HG03378 (cell line): Measurements from ENCODE around the gene PET100.

ENCODE experiments used
- ATAC-seq: cut with Tn5 transposase; IDR thresholded peaks from one replicate; pipeline ENCODE4 v1.9.1; 2021; ENCODE audit warnings: mild to moderate bottlenecking, moderate library complexity; ENCODE audit not compliant: unreplicated experiment

Gene PET100

GRCh38 chr19:7611541-7612279 is 17.9 kb upstream of the PET100 start:
- ATAC-seq, result no peak

GRCh38 chr19:7612282-7613274 is 17.0 kb upstream of the PET100 start:
- ATAC-seq, result no peak

GRCh38 chr19:7614859-7615741 is 14.5 kb upstream of the PET100 start:
- no peak for ATAC-seq

- ATAC-seq, result no peak
These were observed 12.4 kb upstream of the PET100 start for GRCh38 chr19:7617172-7617571.

GRCh38 chr19:7617735-7618134 is 11.9 kb upstream of the PET100 start:
- no peak for ATAC-seq

GRCh38 chr19:7618348-7618747 is 11.2 kb upstream of the PET100 start:
- no peak for ATAC-seq

- ATAC-seq, result no peak
These were observed 10.7 kb upstream of the PET100 start for GRCh38 chr19:7618771-7619510.

GRCh38 chr19:7619671-7620441 is 9.7 kb upstream of the PET100 start:
- ATAC-seq, result no peak

- ATAC-seq, result no peak
These were observed 8.9 kb upstream of the PET100 start for GRCh38 chr19:7620442-7621412.

- ATAC-seq, result no peak
These were observed 6.5 kb upstream of the PET100 start for GRCh38 chr19:7622933-7623685.

- ATAC-seq, result no peak
These were observed 5.6 kb upstream of the PET100 start for GRCh38 chr19:7623725-7624603.

- no peak for ATAC-seq
These were observed 4.8 kb upstream of the PET100 start for GRCh38 chr19:7624810-7625209.

- ATAC-seq, result no peak
These were observed 3.7 kb upstream of the PET100 start for GRCh38 chr19:7625763-7626372.

GRCh38 chr19:7627166-7627565 is 2.4 kb upstream of the PET100 start:
- ATAC-seq, result no peak

- ATAC-seq, result no peak
These were observed 843 bp upstream of the PET100 start for GRCh38 chr19:7628589-7629311.

- no peak for ATAC-seq
These were observed 2.0 kb downstream of the PET100 start for GRCh38 chr19:7631577-7631976.
